Measurements from ENCODE around the gene ATG10.

GRCh38 chr5:82100303-82101077, 128.7 kb downstream of the ATG10 start:
- TF ChIP-seq CTCF (IDR thresholded peaks at IDR 0.05; ENCODE audit: low read length), result 0 out of 2 replicates have a peak, but pooled peaks have one; percentile 4
- TF ChIP-seq EZH2 (IDR thresholded peaks at IDR 0.05; ENCODE audit: borderline replicate concordance, low read length), result no peak

All from OCI-LY1 (cell line).